Ishikawa (cell line): ENCODE measurements around the gene ZFAND2B.

Experiments used
- CEBPB ChIP-seq: IDR thresholded peaks from 2 replicates; pipeline ENCODE4 v1.6.1; 2012
- EGR1 ChIP-seq: IDR thresholded peaks from 2 replicates; pipeline ENCODE4 v1.6.1; 2012
- EP300 ChIP-seq: IDR thresholded peaks from 2 replicates; pipeline ENCODE4 v1.6.1; 2012; ENCODE audit warnings: borderline replicate concordance
- FOXM1 ChIP-seq: IDR thresholded peaks from 2 replicates; pipeline ENCODE4 v1.6.1; 2012; ENCODE audit warnings: low read depth, borderline replicate concordance
- RAD21 ChIP-seq: IDR thresholded peaks from 2 replicates; pipeline ENCODE4 v1.6.1; 2012; ENCODE audit warnings: low read depth
- TAF1 ChIP-seq: IDR thresholded peaks from 2 replicates; pipeline ENCODE4 v1.6.1; 2012; ENCODE audit warnings: low read depth, mild to moderate bottlenecking
- TEAD4 ChIP-seq: IDR thresholded peaks from 2 replicates; pipeline ENCODE4 v1.6.1; 2012
- ZBTB7A ChIP-seq: IDR thresholded peaks from 2 replicates; pipeline ENCODE4 v1.6.1; 2012; ENCODE audit warnings: low read depth

DNA sequence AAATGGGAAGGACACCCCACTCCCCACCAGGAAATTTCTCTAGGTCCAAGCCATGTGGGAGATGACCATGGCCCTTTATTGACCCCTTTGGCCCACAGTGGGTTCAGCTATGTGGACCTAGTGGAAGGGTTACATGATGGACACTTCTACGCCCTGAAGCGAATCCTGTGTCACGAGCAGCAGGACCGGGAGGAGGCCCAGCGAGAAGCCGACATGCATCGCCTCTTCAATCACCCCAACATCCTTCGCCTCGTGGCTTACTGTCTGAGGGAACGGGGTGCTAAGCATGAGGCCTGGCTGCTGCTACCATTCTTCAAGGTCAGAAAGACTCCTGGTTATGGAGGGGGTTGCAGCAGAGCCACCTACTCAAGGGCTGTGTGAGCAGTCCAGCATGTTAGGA is 40.0 kb downstream of the ZFAND2B start:
- TF ChIP-seq TAF1 = no peak
- TF ChIP-seq CEBPB = no peak
- TF ChIP-seq EP300 = no peak
- TF ChIP-seq ZBTB7A = no peak
- TF ChIP-seq EGR1 = no peak
- TF ChIP-seq RAD21 = no peak
- TF ChIP-seq TEAD4 = no peak
- TF ChIP-seq FOXM1 = no peak
